ENCODE results near the gene EIF4A3. TPM values are rescaled to one million over a fixed set of nuclear protein-coding genes. Genes with fewer than 3 reads are reported as not detected.
"Not testable (repeated sequence)": the region's sequence is repeated elsewhere in the genome, so short reads cannot be mapped to it uniquely, and the experiment has no call there.

Gene EIF4A3
- total RNA-seq, 1 experiment from 2014 or later, result 362 TPM

GRCh38 chr17:80099291-80100034 lies 47.5 kb downstream of the EIF4A3 start:
- Histone ChIP-seq H3K4me3 (no peak overlapping the region), H3K27me3 (no peaks in the 10 kb centered on the region), H3K9me3 (replicated peaks) (no peaks in the 10 kb centered on the region), H3K4me1 (peaks cover 39% of the 10 kb centered on the region), H3K36me3 (no peaks in the 10 kb centered on the region), H3K27ac (no peak overlapping the region)
- no peak for DNase-seq

- Histone ChIP-seq H3K27ac (peak overlapping the region; percentile 100), H3K9me3 (replicated peaks) (no peaks in the 10 kb centered on the region), H3K36me3 (no peaks in the 10 kb centered on the region), H3K4me1 (peaks cover 39% of the 10 kb centered on the region), H3K4me3 (peak overlapping the region; percentile 39; the same call in 1 of the 2 replicates), H3K27me3 (no peaks in the 10 kb centered on the region)
- DNase-seq, result peak in 1 of 2 experiments; percentile 50
Observed at GRCh38 chr17:80097844-80098691, 48.9 kb downstream of the EIF4A3 start.

- no peaks in the 10 kb centered on the region for H3K36me3 ChIP-seq
- no peaks in the 10 kb centered on the region for H3K27me3 ChIP-seq
- H3K27ac ChIP-seq, result peak overlapping the region; percentile 100
- H3K9me3 ChIP-seq (replicated peaks), result no peaks in the 10 kb centered on the region
- H3K4me1 ChIP-seq, result peaks cover 34% of the 10 kb centered on the region
- peak overlapping the region; percentile 39 for H3K4me3 ChIP-seq
- peak; percentile 95 to 97 for DNase-seq
Observed at GRCh38 chr17:80097127-80097621, 49.8 kb downstream of the EIF4A3 start.

- Histone ChIP-seq H3K4me3 (peak overlapping the region; percentile 39), H3K27me3 (no peaks in the 10 kb centered on the region), H3K36me3 (no peaks in the 10 kb centered on the region), H3K9me3 (replicated peaks) (no peaks in the 10 kb centered on the region), H3K27ac (peak overlapping the region; percentile 100), H3K4me1 (peaks cover 31% of the 10 kb centered on the region)
- DNase-seq, result peak; percentile 93 to 95
Observed at GRCh38 chr17:80096561-80097021, 50.3 kb downstream of the EIF4A3 start.

GRCh38 chr17:80095844-80096475 lies 51.0 kb downstream of the EIF4A3 start:
- no peaks in the 10 kb centered on the region for H3K36me3 ChIP-seq
- DNase-seq, result no peak
- peak overlapping the region; percentile 100 for H3K27ac ChIP-seq
- no peak overlapping the region for H3K4me3 ChIP-seq
- no peaks in the 10 kb centered on the region for H3K9me3 ChIP-seq (replicated peaks)
- H3K4me1 ChIP-seq, result peaks cover 31% of the 10 kb centered on the region
- no peaks in the 10 kb centered on the region for H3K27me3 ChIP-seq

- Histone ChIP-seq H3K27me3 (no peaks in the 10 kb centered on the region), H3K4me1 (peaks cover 28% of the 10 kb centered on the region), H3K4me3 (no peak overlapping the region), H3K27ac (no peak overlapping the region), H3K9me3 (replicated peaks) (no peaks in the 10 kb centered on the region), H3K36me3 (no peaks in the 10 kb centered on the region)
- no peak for DNase-seq
Observed at GRCh38 chr17:80095038-80095843, 51.7 kb downstream of the EIF4A3 start.

GRCh38 chr17:80092959-80093358 lies 54.0 kb downstream of the EIF4A3 start:
- H3K36me3 ChIP-seq, result no peaks in the 10 kb centered on the region
- H3K27ac ChIP-seq, result no peak overlapping the region
- no peaks in the 10 kb centered on the region for H3K27me3 ChIP-seq
- H3K9me3 ChIP-seq (replicated peaks), result no peaks in the 10 kb centered on the region
- no peak overlapping the region for H3K4me3 ChIP-seq
- DNase-seq, result no peak
- H3K4me1 ChIP-seq, result peaks cover 21% of the 10 kb centered on the region

GRCh38 chr17:80091376-80091775 lies 55.6 kb downstream of the EIF4A3 start:
- no peak for DNase-seq
- Histone ChIP-seq H3K27me3 (no peaks in the 10 kb centered on the region), H3K4me3 (no peak overlapping the region), H3K36me3 (no peaks in the 10 kb centered on the region), H3K9me3 (replicated peaks) (no peaks in the 10 kb centered on the region), H3K4me1 (peaks cover 6% of the 10 kb centered on the region), H3K27ac (no peak overlapping the region)

GRCh38 chr17:80090164-80090563 lies 56.8 kb downstream of the EIF4A3 start:
- not testable (repeated sequence) for H3K36me3 ChIP-seq; H3K4me3 ChIP-seq; DNase-seq; H3K27me3 ChIP-seq; H3K27ac ChIP-seq; H3K4me1 ChIP-seq; H3K9me3 ChIP-seq (replicated peaks)

- H3K9me3 ChIP-seq (replicated peaks), result no peaks in the 10 kb centered on the region
- H3K36me3 ChIP-seq, result no peaks in the 10 kb centered on the region
- H3K27ac ChIP-seq, result no peak overlapping the region
- no peaks in the 10 kb centered on the region for H3K4me1 ChIP-seq
- DNase-seq, result no peak
- no peak overlapping the region for H3K4me3 ChIP-seq
- H3K27me3 ChIP-seq, result no peaks in the 10 kb centered on the region
Observed at GRCh38 chr17:80089762-80090161, 57.2 kb downstream of the EIF4A3 start.

GRCh38 chr17:80087346-80088265 lies 59.3 kb downstream of the EIF4A3 start:
- Histone ChIP-seq H3K36me3 (no peaks in the 10 kb centered on the region), H3K9me3 (replicated peaks) (no peaks in the 10 kb centered on the region), H3K27me3 (peaks cover 9% of the 10 kb centered on the region), H3K4me3 (no peak overlapping the region), H3K27ac (no peak overlapping the region), H3K4me1 (peaks cover 6% of the 10 kb centered on the region; the same call in 1 of the 2 replicates)
- no peak for DNase-seq

- DNase-seq, result no peak
- no peak overlapping the region for H3K4me3 ChIP-seq
- H3K27ac ChIP-seq, result no peak overlapping the region
- no peaks in the 10 kb centered on the region for H3K9me3 ChIP-seq (replicated peaks)
- no peaks in the 10 kb centered on the region for H3K36me3 ChIP-seq
- H3K4me1 ChIP-seq, result peaks cover 6% of the 10 kb centered on the region; the same call in 1 of the 2 replicates
- peaks cover 9% of the 10 kb centered on the region for H3K27me3 ChIP-seq
Observed at GRCh38 chr17:80086616-80087015, 60.3 kb downstream of the EIF4A3 start.

- Histone ChIP-seq H3K27ac (no peak overlapping the region), H3K27me3 (peaks cover 9% of the 10 kb centered on the region), H3K36me3 (no peaks in the 10 kb centered on the region), H3K4me3 (no peak overlapping the region), H3K9me3 (replicated peaks) (no peaks in the 10 kb centered on the region), H3K4me1 (peaks cover 6% of the 10 kb centered on the region; the same call in 1 of the 2 replicates)
- DNase-seq, result no peak
Observed at GRCh38 chr17:80086081-80086480, 60.8 kb downstream of the EIF4A3 start.
